ENCODE data around the gene EMSY. TPM values are rescaled to one million over a fixed set of nuclear protein-coding genes. Genes with fewer than 3 reads are reported as not detected.
A peak's percentile ranks its signal among the peaks of the same experiment; 100 is the strongest.

Gene EMSY
- polyA plus RNA-seq, 1 donor, result 16.3 TPM

DNA sequence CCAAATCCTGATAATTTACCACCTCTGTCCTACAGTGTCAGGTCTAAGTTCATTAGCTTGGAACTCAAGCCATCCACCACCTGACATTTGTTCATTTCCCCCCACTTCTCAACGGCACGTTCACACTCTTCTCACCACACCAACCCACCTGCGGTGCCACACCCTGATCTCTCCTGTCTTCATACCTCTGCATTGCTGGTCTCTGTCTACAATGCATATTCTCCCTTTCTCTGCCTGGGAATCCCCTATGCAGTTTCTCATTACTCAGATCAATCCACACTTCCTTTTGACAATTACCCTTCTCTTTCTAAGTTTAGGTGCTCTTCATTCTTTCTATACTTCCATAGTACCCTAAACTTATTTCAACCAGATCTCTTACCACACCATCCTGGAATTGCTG is 20.4 kb upstream of the EMSY start:
- Histone ChIP-seq H3K4me1 (ENCODE audit: control insufficient read depth, insufficient read depth, low read length) (no peaks in the 10 kb centered on the region), H3K36me3 (ENCODE audit: control insufficient read depth, insufficient read depth, low read length) (no peaks in the 10 kb centered on the region), H3K27me3 (ENCODE audit: control insufficient read depth, insufficient read depth, low read length) (no peaks in the 10 kb centered on the region), H3K4me3 (ENCODE audit: low read length) (no peak overlapping the region), H3K27ac (ENCODE audit: low read length) (no peak overlapping the region), H3K9me3 (ENCODE audit: control insufficient read depth, low read depth, low read length) (no peaks in the 10 kb centered on the region)
- WGBS (ENCODE audit: insufficient coverage, low lambda C conversion rate), result no CpG with 5 or more reads among the region's 3 CpGs
- DNase-seq, result no peak

DNA sequence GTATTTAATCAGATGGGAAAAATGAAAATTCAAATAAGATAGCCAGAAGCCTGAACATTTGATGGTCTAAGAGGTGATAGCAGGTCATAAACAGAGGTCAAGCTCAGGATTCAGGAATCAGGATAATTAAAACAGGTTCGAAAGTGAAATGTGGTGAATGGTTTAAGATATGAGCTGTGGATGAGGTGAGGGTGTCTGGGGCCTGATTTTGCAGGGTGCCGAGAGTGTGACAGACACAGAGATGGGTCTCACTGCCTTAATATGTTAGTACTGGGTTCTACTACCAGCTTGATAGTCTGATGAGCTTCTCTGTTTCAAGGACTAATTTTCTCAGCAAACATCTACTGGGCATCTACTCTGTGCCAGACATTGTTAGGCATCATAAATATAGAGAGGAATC is 19.9 kb upstream of the EMSY start:
- no CpG with 5 or more reads among the region's 2 CpGs for WGBS (ENCODE audit: insufficient coverage, low lambda C conversion rate)
- Histone ChIP-seq H3K27me3 (ENCODE audit: control insufficient read depth, insufficient read depth, low read length) (no peaks in the 10 kb centered on the region), H3K9me3 (ENCODE audit: control insufficient read depth, low read depth, low read length) (no peaks in the 10 kb centered on the region), H3K27ac (ENCODE audit: low read length) (no peak overlapping the region), H3K36me3 (ENCODE audit: control insufficient read depth, insufficient read depth, low read length) (no peaks in the 10 kb centered on the region), H3K4me3 (ENCODE audit: low read length) (no peak overlapping the region), H3K4me1 (ENCODE audit: control insufficient read depth, insufficient read depth, low read length) (no peaks in the 10 kb centered on the region)
- DNase-seq, result no peak

GRCh38 chr11:76426660-76427059 is 18.2 kb upstream of the EMSY start:
- H3K4me1 ChIP-seq (ENCODE audit: control insufficient read depth, insufficient read depth, low read length), result no peaks in the 10 kb centered on the region
- H3K9me3 ChIP-seq (ENCODE audit: control insufficient read depth, low read depth, low read length), result no peaks in the 10 kb centered on the region
- H3K36me3 ChIP-seq (ENCODE audit: control insufficient read depth, insufficient read depth, low read length), result no peaks in the 10 kb centered on the region
- no peak overlapping the region for H3K27ac ChIP-seq (ENCODE audit: low read length)
- DNase-seq, result no peak
- H3K4me3 ChIP-seq (ENCODE audit: low read length), result no peak overlapping the region
- no peaks in the 10 kb centered on the region for H3K27me3 ChIP-seq (ENCODE audit: control insufficient read depth, insufficient read depth, low read length)

DNA sequence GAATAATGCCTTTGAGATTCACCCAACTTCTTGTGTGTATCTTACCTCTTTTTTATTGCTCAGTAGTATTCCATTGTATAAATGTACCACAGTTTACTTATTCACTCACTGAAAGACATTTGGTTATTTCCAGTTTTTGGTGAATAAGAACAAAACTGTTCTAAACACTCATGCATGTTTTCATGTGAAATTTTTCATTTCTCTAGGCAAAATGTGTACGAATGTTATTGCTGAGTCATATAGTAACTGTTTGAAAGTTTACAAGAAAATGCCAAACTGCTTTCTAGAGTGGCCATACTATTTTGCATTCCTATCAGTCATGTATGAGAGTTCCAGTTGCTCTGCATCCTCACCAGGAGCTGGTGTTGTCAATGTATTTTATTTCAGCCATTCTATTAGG is 8.8 kb upstream of the EMSY start:
- H3K27ac ChIP-seq (ENCODE audit: low read length), result no peak overlapping the region
- no peak for DNase-seq
- no peaks in the 10 kb centered on the region for H3K9me3 ChIP-seq (ENCODE audit: control insufficient read depth, low read depth, low read length)
- H3K4me1 ChIP-seq (ENCODE audit: control insufficient read depth, insufficient read depth, low read length), result no peaks in the 10 kb centered on the region
- H3K27me3 ChIP-seq (ENCODE audit: control insufficient read depth, insufficient read depth, low read length), result no peaks in the 10 kb centered on the region
- H3K4me3 ChIP-seq (ENCODE audit: low read length), result no peak overlapping the region
- no CpG with 5 or more reads among the region's 1 CpG for WGBS (ENCODE audit: insufficient coverage, low lambda C conversion rate)
- no peaks in the 10 kb centered on the region for H3K36me3 ChIP-seq (ENCODE audit: control insufficient read depth, insufficient read depth, low read length)

GRCh38 chr11:76443268-76443980 is 1.4 kb upstream of the EMSY start:
- DNase-seq, result peak in 1 of 2 donors; percentile 55
- Histone ChIP-seq H3K9me3 (ENCODE audit: control insufficient read depth, low read depth, low read length) (no peaks in the 10 kb centered on the region), H3K36me3 (ENCODE audit: control insufficient read depth, insufficient read depth, low read length) (peaks cover 8% of the 10 kb centered on the region), H3K4me3 (ENCODE audit: low read length) (peak overlapping the region; percentile 92), H3K4me1 (ENCODE audit: control insufficient read depth, insufficient read depth, low read length) (peaks cover 2% of the 10 kb centered on the region), H3K27me3 (ENCODE audit: control insufficient read depth, insufficient read depth, low read length) (no peaks in the 10 kb centered on the region), H3K27ac (ENCODE audit: low read length) (peak overlapping the region; percentile 85)
- WGBS (ENCODE audit: insufficient coverage, low lambda C conversion rate), result 0% methylated on average over 1 of the region's 10 CpGs

GRCh38 chr11:76444065-76444383 is 794 bp upstream of the EMSY start:
- peak overlapping the region; percentile 85 for H3K27ac ChIP-seq (ENCODE audit: low read length)
- WGBS (ENCODE audit: insufficient coverage, low lambda C conversion rate), result 0% methylated on average over 3 of the region's 10 CpGs
- peaks cover 8% of the 10 kb centered on the region for H3K36me3 ChIP-seq (ENCODE audit: control insufficient read depth, insufficient read depth, low read length)
- no peaks in the 10 kb centered on the region for H3K27me3 ChIP-seq (ENCODE audit: control insufficient read depth, insufficient read depth, low read length)
- no peak for DNase-seq
- peak overlapping the region; percentile 92 for H3K4me3 ChIP-seq (ENCODE audit: low read length)
- H3K9me3 ChIP-seq (ENCODE audit: control insufficient read depth, low read depth, low read length), result no peaks in the 10 kb centered on the region
- H3K4me1 ChIP-seq (ENCODE audit: control insufficient read depth, insufficient read depth, low read length), result peaks cover 2% of the 10 kb centered on the region

GRCh38 chr11:76445121-76446084 is 585 bp downstream of the EMSY start:
- H3K4me3 ChIP-seq (ENCODE audit: low read length), result peak overlapping the region; percentile 92
- H3K36me3 ChIP-seq (ENCODE audit: control insufficient read depth, insufficient read depth, low read length), result peaks cover 11% of the 10 kb centered on the region
- peak overlapping the region; percentile 85 for H3K27ac ChIP-seq (ENCODE audit: low read length)
- peaks cover 2% of the 10 kb centered on the region for H3K4me1 ChIP-seq (ENCODE audit: control insufficient read depth, insufficient read depth, low read length)
- WGBS (ENCODE audit: insufficient coverage, low lambda C conversion rate), result no CpG with 5 or more reads among the region's 56 CpGs
- H3K9me3 ChIP-seq (ENCODE audit: control insufficient read depth, low read depth, low read length), result no peaks in the 10 kb centered on the region
- no peaks in the 10 kb centered on the region for H3K27me3 ChIP-seq (ENCODE audit: control insufficient read depth, insufficient read depth, low read length)
- DNase-seq, result peak; percentile 77 to 91

DNA sequence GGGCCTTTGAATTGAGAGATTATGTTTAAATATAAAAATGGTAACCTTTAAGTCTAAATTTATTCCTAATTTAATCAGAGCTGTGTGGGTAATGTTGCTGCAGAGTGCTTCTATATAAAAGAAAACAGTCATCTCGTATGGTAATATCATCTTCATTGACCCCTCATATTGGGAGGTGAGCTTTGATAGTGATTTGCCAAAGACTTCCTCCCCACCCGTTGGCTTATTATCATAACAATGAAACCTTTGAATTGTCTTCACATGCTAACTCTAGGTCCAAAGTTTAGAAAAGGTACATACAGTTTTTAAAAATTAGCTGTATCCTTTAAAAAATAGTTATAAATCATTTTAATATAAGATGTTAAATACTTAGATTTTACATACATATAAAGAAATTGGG is 3.7 kb downstream of the EMSY start:
- DNase-seq, result no peak
- H3K27ac ChIP-seq (ENCODE audit: low read length), result no peak overlapping the region
- WGBS (ENCODE audit: insufficient coverage, low lambda C conversion rate), result no CpG with 5 or more reads among the region's 2 CpGs
- H3K27me3 ChIP-seq (ENCODE audit: control insufficient read depth, insufficient read depth, low read length), result no peaks in the 10 kb centered on the region
- peaks cover 19% of the 10 kb centered on the region for H3K36me3 ChIP-seq (ENCODE audit: control insufficient read depth, insufficient read depth, low read length)
- no peak overlapping the region for H3K4me3 ChIP-seq (ENCODE audit: low read length)
- H3K9me3 ChIP-seq (ENCODE audit: control insufficient read depth, low read depth, low read length), result no peaks in the 10 kb centered on the region
- H3K4me1 ChIP-seq (ENCODE audit: control insufficient read depth, insufficient read depth, low read length), result peaks cover 2% of the 10 kb centered on the region

- DNase-seq, result peak; percentile 12 to 48
- Histone ChIP-seq H3K4me1 (ENCODE audit: control insufficient read depth, insufficient read depth, low read length) (no peaks in the 10 kb centered on the region), H3K36me3 (ENCODE audit: control insufficient read depth, insufficient read depth, low read length) (peaks cover 14% of the 10 kb centered on the region), H3K27me3 (ENCODE audit: control insufficient read depth, insufficient read depth, low read length) (no peaks in the 10 kb centered on the region), H3K4me3 (ENCODE audit: low read length) (no peak overlapping the region), H3K27ac (ENCODE audit: low read length) (no peak overlapping the region), H3K9me3 (ENCODE audit: control insufficient read depth, low read depth, low read length) (no peaks in the 10 kb centered on the region)
- WGBS (ENCODE audit: insufficient coverage, low lambda C conversion rate), result 60% methylated on average over 1 of the region's 6 CpGs
These were observed 8.4 kb downstream of the EMSY start for GRCh38 chr11:76453248-76453647.

- Histone ChIP-seq H3K9me3 (ENCODE audit: control insufficient read depth, low read depth, low read length) (no peaks in the 10 kb centered on the region), H3K27me3 (ENCODE audit: control insufficient read depth, insufficient read depth, low read length) (no peaks in the 10 kb centered on the region), H3K4me3 (ENCODE audit: low read length) (no peak overlapping the region), H3K4me1 (ENCODE audit: control insufficient read depth, insufficient read depth, low read length) (no peaks in the 10 kb centered on the region), H3K36me3 (ENCODE audit: control insufficient read depth, insufficient read depth, low read length) (peaks cover 23% of the 10 kb centered on the region), H3K27ac (ENCODE audit: low read length) (no peak overlapping the region)
- DNase-seq, result no peak
- no CpG with 5 or more reads among the region's 2 CpGs for WGBS (ENCODE audit: insufficient coverage, low lambda C conversion rate)
These were observed 10.5 kb downstream of the EMSY start for GRCh38 chr11:76455331-76455730.

Data from large intestine (tissue), 3 donors.